RWPE1 (cell line): ENCODE measurements around the gene SKI.

ENCODE experiments used
- CTCF ChIA-PET: fragments of 350-600 bp; sonication (Branson Sonifier 250); formaldehyde crosslinking; extraction: SDS; loops from one replicate; lab custom pipeline; 2021; lab: Yijun Ruan, JAX
- POLR2A ChIA-PET: fragments of 400-600 bp; formaldehyde crosslinking; extraction: SDS; loops from one replicate; lab custom pipeline; 2020; ENCODE audit warnings: antibody characterized with exemption; ENCODE audit not compliant: low non-redundant PET; lab: Yijun Ruan, JAX
- DNase-seq: peaks from one replicate; pipeline ENCODE4 v3.0.0; 2012; ENCODE audit warnings: low spot score
- H3K27ac ChIP-seq: fragments of 450-650 bp; 2 replicates; pipeline ENCODE4 v1.5.1; 2017
- TF ChIP-seq, protein P1 (sequence below): fragments of 450-650 bp; conservative IDR thresholded peaks from 2 replicates; pipeline ENCODE4 v1.5.1; 2017; ENCODE audit warnings: low read depth, mild to moderate bottlenecking

Gene SKI

DNA sequence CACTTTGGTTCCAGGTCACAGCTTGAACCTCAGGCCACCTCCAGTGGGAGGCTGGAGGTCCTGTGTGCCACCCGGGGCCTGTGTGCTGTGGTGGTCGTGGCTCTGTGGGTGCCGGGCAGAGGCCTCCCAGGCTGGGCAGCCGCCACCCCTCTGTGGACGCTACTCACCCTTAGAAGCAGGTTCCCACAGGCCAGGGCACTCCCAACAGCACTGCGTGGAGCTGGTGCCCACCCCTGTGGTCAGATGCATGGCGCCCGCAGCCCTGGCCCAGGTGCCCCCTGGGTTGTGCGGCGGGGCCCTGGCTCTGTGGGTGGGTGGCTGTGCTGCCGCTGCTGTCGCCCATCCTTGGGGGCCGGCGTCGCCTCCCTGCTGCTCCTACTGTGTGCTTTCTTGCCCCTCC, 39.7 kb downstream of the SKI start:
- POLR2A ChIA-PET: no interaction called here
- DNase-seq: no peak
- CTCF ChIA-PET: no interaction called here
- H3K27ac ChIP-seq: peak overlapping the region; percentile 49
- TF ChIP-seq, protein P1, sequence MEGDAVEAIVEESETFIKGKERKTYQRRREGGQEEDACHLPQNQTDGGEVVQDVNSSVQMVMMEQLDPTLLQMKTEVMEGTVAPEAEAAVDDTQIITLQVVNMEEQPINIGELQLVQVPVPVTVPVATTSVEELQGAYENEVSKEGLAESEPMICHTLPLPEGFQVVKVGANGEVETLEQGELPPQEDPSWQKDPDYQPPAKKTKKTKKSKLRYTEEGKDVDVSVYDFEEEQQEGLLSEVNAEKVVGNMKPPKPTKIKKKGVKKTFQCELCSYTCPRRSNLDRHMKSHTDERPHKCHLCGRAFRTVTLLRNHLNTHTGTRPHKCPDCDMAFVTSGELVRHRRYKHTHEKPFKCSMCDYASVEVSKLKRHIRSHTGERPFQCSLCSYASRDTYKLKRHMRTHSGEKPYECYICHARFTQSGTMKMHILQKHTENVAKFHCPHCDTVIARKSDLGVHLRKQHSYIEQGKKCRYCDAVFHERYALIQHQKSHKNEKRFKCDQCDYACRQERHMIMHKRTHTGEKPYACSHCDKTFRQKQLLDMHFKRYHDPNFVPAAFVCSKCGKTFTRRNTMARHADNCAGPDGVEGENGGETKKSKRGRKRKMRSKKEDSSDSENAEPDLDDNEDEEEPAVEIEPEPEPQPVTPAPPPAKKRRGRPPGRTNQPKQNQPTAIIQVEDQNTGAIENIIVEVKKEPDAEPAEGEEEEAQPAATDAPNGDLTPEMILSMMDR: no peak

- peak overlapping the region; percentile 49 for H3K27ac ChIP-seq
- TF ChIP-seq, protein P1: no peak
- CTCF ChIA-PET: no interaction called here
- POLR2A ChIA-PET: no interaction called here
- DNase-seq: no peak
Observed at GRCh38 chr1:2268285-2269056, 40.4 kb downstream of the SKI start.

GRCh38 chr1:2269193-2269921, 41.2 kb downstream of the SKI start:
- TF ChIP-seq, protein P1: no peak
- DNase-seq: no peak
- H3K27ac ChIP-seq: peak overlapping the region; percentile 49
- POLR2A ChIA-PET: no interaction called here
- CTCF ChIA-PET: no interaction called here

DNA sequence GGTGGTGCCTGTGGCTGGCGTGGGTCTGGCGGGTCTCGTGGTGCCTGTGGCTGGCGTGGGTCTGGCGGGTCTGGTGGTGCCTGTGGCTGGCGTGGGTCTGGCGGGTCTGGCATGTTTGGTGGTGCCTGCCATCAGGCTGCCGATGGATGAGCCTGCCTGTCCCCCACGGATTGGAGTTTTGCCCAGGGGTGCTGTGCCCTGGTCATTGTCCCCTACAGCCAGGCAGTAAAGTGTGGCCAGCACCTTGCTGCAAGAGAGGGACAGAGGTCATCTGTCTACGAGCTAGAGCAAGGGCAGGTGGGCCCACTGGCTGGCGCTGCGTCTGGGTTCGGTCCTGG, 41.8 kb downstream of the SKI start:
- DNase-seq: no peak
- TF ChIP-seq, protein P1: no peak
- ChIA-PET POLR2A (no interaction called here), CTCF (no interaction called here)
- peak overlapping the region; percentile 82 for H3K27ac ChIP-seq

GRCh38 chr1:2270260-2271100, 42.4 kb downstream of the SKI start:
- ChIA-PET POLR2A (no interaction called here), CTCF (no interaction called here)
- DNase-seq: no peak
- peak overlapping the region; percentile 82 for H3K27ac ChIP-seq
- TF ChIP-seq, protein P1: no peak

DNA sequence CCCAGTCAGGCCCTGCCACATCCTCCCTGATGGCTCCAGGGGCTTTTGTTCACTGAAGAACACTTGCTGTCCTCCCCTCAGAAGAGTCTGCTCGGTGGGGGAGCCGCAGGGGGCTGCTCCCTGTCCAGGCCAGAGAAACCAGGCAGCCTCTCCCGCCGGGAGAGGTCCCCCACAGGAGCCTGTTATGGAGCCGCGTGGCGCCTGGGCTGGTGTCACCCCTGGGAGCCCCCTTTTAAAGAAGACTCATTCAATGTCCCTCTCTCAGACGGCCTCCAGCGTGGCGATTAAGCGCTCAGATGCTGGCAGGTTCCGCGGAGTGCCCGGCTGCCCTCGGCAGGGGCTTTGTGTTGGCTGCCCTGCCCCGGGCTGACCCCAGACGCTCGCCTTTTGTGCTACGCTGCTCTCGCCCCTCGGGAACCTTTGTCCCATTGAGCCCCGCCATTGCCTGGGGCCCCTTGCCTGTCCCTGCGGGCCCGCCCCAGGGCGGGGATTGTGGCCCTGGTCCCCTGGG, 43.1 kb downstream of the SKI start:
- TF ChIP-seq, protein P1: no peak
- peak overlapping the region; percentile 82 for H3K27ac ChIP-seq
- ChIA-PET POLR2A (no interaction called here), CTCF (interaction anchor here (0.6 kb wide), 1 partner anchor 43 kb away, joined by 5 read pairs; no protein-coding TSS in a partner anchor)
- no peak for DNase-seq
